GM23338 (cell line): Measurements from ENCODE around the gene PRSS21. TPM values are rescaled to one million over a fixed set of nuclear protein-coding genes. Genes with fewer than 3 reads are reported as not detected.

Experiments
- ATAC-seq: fragments of 200-7000 bp; cut with Tn5 transposase; 3 replicates; pipeline ENCODE4 v1.9.1; 2020
- DNase-seq: peaks from one replicate; pipeline ENCODE4 v3.0.0-alpha.2; 2015; ENCODE audit warnings: low spot score
- H2AFZ ChIP-seq: fragments of 200-600 bp; sonication (generic); 2 replicates; pipeline ENCODE4 v1.8.0; 2016; ENCODE audit warnings: antibody characterized with exemption, mild to moderate bottlenecking, moderate library complexity
- H3F3A ChIP-seq: fragments of 200-600 bp; sonication (generic); replicated peaks from 2 replicates; pipeline ENCODE4 v1.8.0; 2017; ENCODE audit warnings: antibody characterized with exemption, mixed run types, low read depth
- H3K27ac ChIP-seq: fragments of 200-600 bp; sonication (generic); 2 replicates; pipeline ENCODE4 v1.6.1; 2016; ENCODE audit warnings: low read depth
- H3K27me3 ChIP-seq: fragments of 200-600 bp; sonication (generic); 2 replicates; pipeline ENCODE4 v1.8.0; 2016; ENCODE audit warnings: mild to moderate bottlenecking, mixed run types, moderate library complexity; ENCODE audit not compliant: insufficient read depth
- H3K36me3 ChIP-seq: fragments of 200-600 bp; sonication (generic); 2 replicates; pipeline ENCODE4 v1.8.0; 2016; ENCODE audit warnings: mild to moderate bottlenecking; ENCODE audit not compliant: insufficient read depth
- H3K4me1 ChIP-seq: fragments of 200-600 bp; sonication (generic); 2 replicates; pipeline ENCODE4 v1.8.0; 2016; ENCODE audit warnings: mild to moderate bottlenecking, moderate library complexity; ENCODE audit not compliant: insufficient read depth
- H3K4me2 ChIP-seq: fragments of 200-600 bp; sonication (generic); 2 replicates; pipeline ENCODE4 v1.7.1; 2017; ENCODE audit warnings: mixed run types
- H3K4me3 ChIP-seq: fragments of 200-600 bp; sonication (generic); 2 replicates; pipeline ENCODE4 v1.6.1; 2016; ENCODE audit warnings: mixed run types
- H3K79me2 ChIP-seq: fragments of 200-600 bp; sonication (generic); replicated peaks from 2 replicates; pipeline ENCODE4 v1.8.0; 2017; ENCODE audit warnings: mild to moderate bottlenecking; ENCODE audit not compliant: insufficient read depth
- H3K9me2 ChIP-seq: fragments of 200-600 bp; sonication (generic); 2 replicates; pipeline ENCODE4 v1.8.0; 2017; ENCODE audit not compliant: insufficient read depth
- H4K20me1 ChIP-seq: fragments of 200-600 bp; sonication (generic); replicated peaks from 2 replicates; pipeline ENCODE4 v1.8.0; 2017; ENCODE audit warnings: mild to moderate bottlenecking; ENCODE audit not compliant: insufficient read depth
- H3K27ac Mint-ChIP-seq: 2 replicates; pipeline ENCODE4 v1.8.0; 2020; ENCODE audit warnings: inconsistent platforms, mild to moderate bottlenecking, moderate library complexity, mixed read lengths
- H3K27me3 Mint-ChIP-seq: 3 replicates; pipeline ENCODE4 v1.8.0; 2022; ENCODE audit warnings: low read depth, mild to moderate bottlenecking, moderate library complexity, mixed read lengths, inconsistent platforms; ENCODE audit not compliant: insufficient read depth, poor library complexity
- H3K36me3 Mint-ChIP-seq: 3 replicates; pipeline ENCODE4 v1.8.0; 2021; ENCODE audit warnings: low read depth, mild to moderate bottlenecking, inconsistent platforms, moderate library complexity, mixed read lengths
- H3K4me1 Mint-ChIP-seq: 3 replicates; pipeline ENCODE4 v1.8.0; 2020; ENCODE audit warnings: mild to moderate bottlenecking, inconsistent platforms, mixed read lengths
- H3K4me3 Mint-ChIP-seq: 3 replicates; pipeline ENCODE4 v1.8.0; 2021; ENCODE audit warnings: moderate library complexity, mild to moderate bottlenecking, inconsistent platforms, mixed read lengths
- H3K9me3 Mint-ChIP-seq: 3 replicates; pipeline ENCODE4 v1.8.0; 2020; ENCODE audit warnings: moderate library complexity, mild to moderate bottlenecking, inconsistent platforms, mixed read lengths
- ETS1 ChIP-seq: IDR thresholded peaks from 2 replicates; pipeline ENCODE4 v1.6.1; 2016; ENCODE audit warnings: antibody characterized with exemption
- EZH2phosphoT487 ChIP-seq: fragments of 200-600 bp; sonication (generic); IDR thresholded peaks from one replicate; pipeline ENCODE4 v1.8.1; 2018; ENCODE audit warnings: antibody characterized with exemption; ENCODE audit not compliant: unreplicated experiment
- NANOG ChIP-seq: IDR thresholded peaks from 2 replicates; pipeline ENCODE4 v1.6.1; 2016; ENCODE audit warnings: antibody characterized with exemption, borderline replicate concordance
- POLR2AphosphoS5 ChIP-seq: IDR thresholded peaks from 2 replicates; pipeline ENCODE4 v1.6.1; 2016; ENCODE audit warnings: antibody characterized with exemption, low read depth
- REST ChIP-seq: IDR thresholded peaks from one replicate; pipeline ENCODE4 v1.6.1; 2018; ENCODE audit warnings: antibody characterized with exemption; ENCODE audit not compliant: unreplicated experiment
- STAT1 ChIP-seq: IDR thresholded peaks from one replicate; pipeline ENCODE4 v1.6.1; 2016; ENCODE audit warnings: antibody characterized with exemption; ENCODE audit not compliant: unreplicated experiment
- polyA plus RNA-seq: library from polyadenylated mRNA; unstranded; fragments of >200 nt; fragmentation: Nextera tagmentation; extraction: Ambion mirVana; gene quantifications from 2 replicates; pipeline ENCODE4 v1.2.1, GENCODE V29; 2016
- total RNA-seq: library from RNA; depleted of rRNA; stranded (reverse); fragments of >200 nt; shearing (Covaris generic); gene quantifications from 2 replicates; pipeline ENCODE4 v1.2.3, GENCODE V29; 2014

Gene PRSS21
- total and polyA plus RNA-seq, 2 experiments from 2014 or later, result 2.4 to 3.1 TPM

- no peaks in the 10 kb centered on the region for H3K27me3 ChIP-seq
- peaks cover 35% of the 10 kb centered on the region for H3K36me3 Mint-ChIP-seq
- H3K27ac Mint-ChIP-seq, result peak within 1 kb of the TSS; percentile 98
- peak within 1 kb of the TSS; percentile 97 for H3K4me2 ChIP-seq
- H3K4me1 ChIP-seq, result peaks cover 14% of the 10 kb centered on the region
- H3K79me2 ChIP-seq, result peaks cover 26% of the 10 kb centered on the region
- peak; percentile 90 for DNase-seq
- H3K9me2 ChIP-seq, result no peaks in the 10 kb centered on the region
- H3K4me3 Mint-ChIP-seq, result peak within 1 kb of the TSS; percentile 92
- TF ChIP-seq POLR2AphosphoS5, result peak; percentile 74
- TF ChIP-seq EZH2phosphoT487, result no peak
- no peak for TF ChIP-seq ETS1
- TF ChIP-seq NANOG, result no peak
- TF ChIP-seq REST, result no peak
- peaks cover 22% of the 10 kb centered on the region for H3K4me1 Mint-ChIP-seq
- H3F3A ChIP-seq, result peaks cover 25% of the 10 kb centered on the region
- 0 out of 2 replicates have a peak within 1 kb of the TSS, but pooled peaks have one; percentile 84 for H2AFZ ChIP-seq
- H3K9me3 Mint-ChIP-seq, result no peaks in the 10 kb centered on the region; the same call in 1 of the 3 replicates
- H3K27ac ChIP-seq, result peak within 1 kb of the TSS; percentile 97
- H3K36me3 ChIP-seq, result 0 out of 2 replicates have a peak, but pooled peaks cover 3% of the 10 kb centered on the region
- peak; percentile 68 for ATAC-seq
- H3K4me3 ChIP-seq, result peak within 1 kb of the TSS; percentile 98
- peaks cover 11% of the 10 kb centered on the region for H4K20me1 ChIP-seq
- peaks cover 24% of the 10 kb centered on the region for H3K27me3 Mint-ChIP-seq
Observed at GRCh38 chr16:2777231-2777902, 39.7 kb upstream of the PRSS21 start, which contains the start of gene ELOB. Gene ELOB (minus strand): TSS chr16:2777280. CDS start chr16:2777239, 41 bp downstream.

GRCh38 chr16:2777903-2778629 is 39.0 kb upstream of the PRSS21 start:
- H3K4me1 Mint-ChIP-seq, result peaks cover 22% of the 10 kb centered on the region
- peak; percentile 51 for DNase-seq
- Histone ChIP-seq H3F3A (peaks cover 19% of the 10 kb centered on the region; the same call in 1 of the 2 replicates), H4K20me1 (peaks cover 7% of the 10 kb centered on the region), H3K9me2 (no peaks in the 10 kb centered on the region), H3K4me2 (peak overlapping the region; percentile 97), H3K79me2 (peaks cover 26% of the 10 kb centered on the region), H3K4me3 (peak overlapping the region; percentile 98), H3K27me3 (no peaks in the 10 kb centered on the region), H3K4me1 (peaks cover 14% of the 10 kb centered on the region), H2AFZ (no peak overlapping the region), H3K27ac (peak overlapping the region; percentile 97), H3K36me3 (0 out of 2 replicates have a peak, but pooled peaks cover 3% of the 10 kb centered on the region)
- peak; percentile 22 for ATAC-seq
- no peaks in the 10 kb centered on the region; the same call in 1 of the 3 replicates for H3K9me3 Mint-ChIP-seq
- TF ChIP-seq REST (no peak), STAT1 (no peak), POLR2AphosphoS5 (peak; percentile 43)
- peaks cover 18% of the 10 kb centered on the region for H3K27me3 Mint-ChIP-seq
- H3K36me3 Mint-ChIP-seq, result peaks cover 29% of the 10 kb centered on the region
- H3K4me3 Mint-ChIP-seq, result peak overlapping the region; percentile 92
- peak overlapping the region; percentile 98 for H3K27ac Mint-ChIP-seq
